ENCODE measurements around the gene ILDR1.

The ILDR1 gene

DNA sequence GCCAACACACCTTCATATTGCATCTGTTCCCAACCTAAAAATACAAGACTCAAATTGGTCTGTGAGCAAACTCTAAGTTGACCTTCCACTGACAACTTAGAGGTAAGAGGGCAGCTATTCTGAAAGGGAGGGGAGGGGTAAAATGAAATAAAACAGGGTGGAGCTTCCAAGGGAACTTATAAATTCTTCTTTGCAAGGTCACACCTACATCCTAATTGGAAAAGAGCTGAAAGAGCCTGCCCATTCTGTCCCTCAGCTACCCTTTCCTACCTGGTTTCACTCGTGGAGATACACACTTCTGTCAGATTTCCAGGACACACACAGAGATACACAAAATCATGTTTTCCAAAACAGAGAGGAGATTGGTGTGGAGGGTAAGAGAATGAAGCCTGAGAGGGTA lies 1.0 kb downstream of the ILDR1 start:
- TF ChIP-seq FOXP2 (optimal IDR thresholded peaks at IDR 0.05; ENCODE audit: borderline replicate concordance, extremely low read depth, extremely low read length, insufficient read depth) (no peak), POLR2AphosphoS5 (IDR thresholded peaks at IDR 0.05; ENCODE audit: low read depth, low read length) (no peak), SIN3A (IDR thresholded peaks at IDR 0.05; ENCODE audit: borderline replicate concordance, insufficient read depth, low read length) (no peak), TAF1 (IDR thresholded peaks at IDR 0.05; ENCODE audit: borderline replicate concordance, insufficient read depth, low read length) (no peak)
- TF ChIP-seq, protein P1, sequence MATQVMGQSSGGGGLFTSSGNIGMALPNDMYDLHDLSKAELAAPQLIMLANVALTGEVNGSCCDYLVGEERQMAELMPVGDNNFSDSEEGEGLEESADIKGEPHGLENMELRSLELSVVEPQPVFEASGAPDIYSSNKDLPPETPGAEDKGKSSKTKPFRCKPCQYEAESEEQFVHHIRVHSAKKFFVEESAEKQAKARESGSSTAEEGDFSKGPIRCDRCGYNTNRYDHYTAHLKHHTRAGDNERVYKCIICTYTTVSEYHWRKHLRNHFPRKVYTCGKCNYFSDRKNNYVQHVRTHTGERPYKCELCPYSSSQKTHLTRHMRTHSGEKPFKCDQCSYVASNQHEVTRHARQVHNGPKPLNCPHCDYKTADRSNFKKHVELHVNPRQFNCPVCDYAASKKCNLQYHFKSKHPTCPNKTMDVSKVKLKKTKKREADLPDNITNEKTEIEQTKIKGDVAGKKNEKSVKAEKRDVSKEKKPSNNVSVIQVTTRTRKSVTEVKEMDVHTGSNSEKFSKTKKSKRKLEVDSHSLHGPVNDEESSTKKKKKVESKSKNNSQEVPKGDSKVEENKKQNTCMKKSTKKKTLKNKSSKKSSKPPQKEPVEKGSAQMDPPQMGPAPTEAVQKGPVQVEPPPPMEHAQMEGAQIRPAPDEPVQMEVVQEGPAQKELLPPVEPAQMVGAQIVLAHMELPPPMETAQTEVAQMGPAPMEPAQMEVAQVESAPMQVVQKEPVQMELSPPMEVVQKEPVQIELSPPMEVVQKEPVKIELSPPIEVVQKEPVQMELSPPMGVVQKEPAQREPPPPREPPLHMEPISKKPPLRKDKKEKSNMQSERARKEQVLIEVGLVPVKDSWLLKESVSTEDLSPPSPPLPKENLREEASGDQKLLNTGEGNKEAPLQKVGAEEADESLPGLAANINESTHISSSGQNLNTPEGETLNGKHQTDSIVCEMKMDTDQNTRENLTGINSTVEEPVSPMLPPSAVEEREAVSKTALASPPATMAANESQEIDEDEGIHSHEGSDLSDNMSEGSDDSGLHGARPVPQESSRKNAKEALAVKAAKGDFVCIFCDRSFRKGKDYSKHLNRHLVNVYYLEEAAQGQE (IDR thresholded peaks at IDR 0.05; ENCODE audit: insufficient read depth in 1 of 2, low read depth in 2 of 2, low read length in 2 of 2): no peak

DNA sequence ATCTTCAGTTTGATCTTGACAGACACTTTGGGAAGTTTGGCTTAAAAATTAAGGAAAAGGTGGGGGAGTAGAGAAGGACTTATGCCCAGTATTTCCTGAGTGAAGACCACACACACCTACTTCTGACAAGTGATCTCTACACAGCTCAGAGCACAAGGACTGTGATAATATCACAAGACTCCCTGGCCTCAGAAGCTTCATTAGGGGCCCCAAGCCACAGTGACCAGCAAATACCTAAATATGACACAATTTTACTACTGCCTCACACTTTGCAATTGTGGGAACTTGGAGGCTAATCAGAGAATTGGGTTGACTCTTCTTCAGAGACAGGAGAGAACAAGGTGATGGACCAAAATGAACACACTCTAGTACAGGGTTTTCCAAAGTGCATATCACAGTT lies 2.6 kb downstream of the ILDR1 start:
- TF ChIP-seq POLR2AphosphoS5 (IDR thresholded peaks at IDR 0.05; ENCODE audit: low read depth, low read length) (no peak), SIN3A (IDR thresholded peaks at IDR 0.05; ENCODE audit: borderline replicate concordance, insufficient read depth, low read length) (no peak), TAF1 (IDR thresholded peaks at IDR 0.05; ENCODE audit: borderline replicate concordance, insufficient read depth, low read length) (no peak), FOXP2 (optimal IDR thresholded peaks at IDR 0.05; ENCODE audit: borderline replicate concordance, extremely low read depth, extremely low read length, insufficient read depth) (no peak)
- TF ChIP-seq, protein P1 (IDR thresholded peaks at IDR 0.05; ENCODE audit: insufficient read depth in 1 of 2, low read depth in 2 of 2, low read length in 2 of 2): no peak

DNA sequence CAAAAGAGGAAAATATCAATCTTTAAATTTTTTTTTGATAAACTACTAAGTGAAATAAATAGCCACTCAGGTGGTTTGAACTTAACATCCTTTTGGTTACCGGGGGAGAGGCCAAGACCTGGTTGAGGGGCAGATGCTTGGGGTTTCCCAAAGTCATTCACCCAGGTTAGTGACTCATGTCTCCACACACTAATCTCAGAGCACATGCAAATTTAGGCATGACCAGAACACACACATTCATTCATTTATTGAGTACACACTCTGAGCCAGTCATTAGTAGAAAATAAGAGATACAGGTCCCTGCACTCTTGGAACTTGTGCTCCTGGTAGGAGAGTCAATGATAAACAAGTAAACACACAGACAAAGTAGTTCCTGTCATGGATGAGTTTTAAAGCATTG lies 7.3 kb downstream of the ILDR1 start:
- TF ChIP-seq, protein P1 (IDR thresholded peaks at IDR 0.05; ENCODE audit: insufficient read depth in 1 of 2, low read depth in 2 of 2, low read length in 2 of 2): no peak
- TF ChIP-seq TAF1 (IDR thresholded peaks at IDR 0.05; ENCODE audit: borderline replicate concordance, insufficient read depth, low read length) (no peak), FOXP2 (optimal IDR thresholded peaks at IDR 0.05; ENCODE audit: borderline replicate concordance, extremely low read depth, extremely low read length, insufficient read depth) (no peak), SIN3A (IDR thresholded peaks at IDR 0.05; ENCODE audit: borderline replicate concordance, insufficient read depth, low read length) (no peak), POLR2AphosphoS5 (IDR thresholded peaks at IDR 0.05; ENCODE audit: low read depth, low read length) (no peak)

DNA sequence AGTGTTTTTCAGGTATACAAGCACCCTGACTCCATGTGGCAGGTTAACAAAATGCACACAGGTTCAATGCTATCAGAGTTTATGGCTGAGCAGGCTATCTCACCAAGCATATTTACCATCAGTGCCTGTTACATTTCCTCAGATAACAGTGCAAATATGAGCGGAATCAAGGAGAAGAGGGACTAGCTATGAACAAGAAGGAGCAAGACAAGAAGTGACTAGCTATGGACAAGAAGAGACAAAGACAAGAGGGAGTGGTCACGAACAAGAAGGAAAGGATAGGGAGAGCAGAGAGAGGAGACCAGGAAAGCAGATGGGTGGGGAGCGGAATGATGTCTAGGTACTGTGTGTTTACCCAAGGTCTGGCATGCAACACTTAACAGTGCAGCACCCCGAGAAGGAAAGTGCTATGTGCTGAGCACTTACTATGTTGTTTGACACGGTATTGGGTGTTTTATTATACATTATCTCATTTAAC lies 8.6 kb downstream of the ILDR1 start:
- TF ChIP-seq SIN3A (IDR thresholded peaks at IDR 0.05; ENCODE audit: borderline replicate concordance, insufficient read depth, low read length) (no peak), POLR2AphosphoS5 (IDR thresholded peaks at IDR 0.05; ENCODE audit: low read depth, low read length) (no peak), TAF1 (IDR thresholded peaks at IDR 0.05; ENCODE audit: borderline replicate concordance, insufficient read depth, low read length) (no peak), FOXP2 (optimal IDR thresholded peaks at IDR 0.05; ENCODE audit: borderline replicate concordance, extremely low read depth, extremely low read length, insufficient read depth) (no peak)
- TF ChIP-seq, protein P1 (IDR thresholded peaks at IDR 0.05; ENCODE audit: insufficient read depth in 1 of 2, low read depth in 2 of 2, low read length in 2 of 2): no peak

DNA sequence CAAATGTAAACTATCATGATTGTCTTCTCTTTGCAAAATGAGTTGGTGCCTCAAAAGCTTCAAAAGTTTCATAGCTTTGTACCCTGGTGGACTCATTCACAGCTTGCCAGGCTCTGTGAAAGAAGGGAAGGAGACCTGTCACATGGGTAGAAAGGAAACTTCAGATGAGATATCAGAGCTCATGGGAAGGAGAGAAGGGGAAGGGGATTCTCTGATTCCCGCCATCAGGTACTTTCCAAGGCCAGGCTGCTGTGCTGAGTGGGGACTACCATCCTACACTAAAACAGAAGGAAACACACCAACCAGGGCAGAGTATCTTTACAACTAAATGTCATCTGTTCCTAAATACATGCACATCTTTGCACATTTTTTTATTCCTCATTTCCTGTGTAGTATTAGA lies 9.2 kb downstream of the ILDR1 start:
- TF ChIP-seq POLR2AphosphoS5 (IDR thresholded peaks at IDR 0.05; ENCODE audit: low read depth, low read length): no peak
- TF ChIP-seq SIN3A (IDR thresholded peaks at IDR 0.05; ENCODE audit: borderline replicate concordance, insufficient read depth, low read length): no peak
- TF ChIP-seq, protein P1 (IDR thresholded peaks at IDR 0.05; ENCODE audit: insufficient read depth in 1 of 2, low read depth in 2 of 2, low read length in 2 of 2): no peak
- TF ChIP-seq FOXP2 (optimal IDR thresholded peaks at IDR 0.05; ENCODE audit: borderline replicate concordance, extremely low read depth, extremely low read length, insufficient read depth): no peak
- TF ChIP-seq TAF1 (IDR thresholded peaks at IDR 0.05; ENCODE audit: borderline replicate concordance, insufficient read depth, low read length): no peak

Measured in PFSK-1 (cell line).